GM19468 (cell line): ENCODE results near the gene ABHD2.
"Not testable (repeated sequence)": the region's sequence is repeated elsewhere in the genome, so short reads cannot be mapped to it uniquely, and the experiment has no call there.

Experiments used
- ATAC-seq: cut with Tn5 transposase; IDR thresholded peaks from one replicate; pipeline ENCODE4 v1.9.1; 2021; ENCODE audit warnings: mild to moderate bottlenecking, moderate library complexity, moderate number of reproducible peaks; ENCODE audit not compliant: unreplicated experiment; ENCODE audit errors: extremely low read depth

ABHD2 gene

GRCh38 chr15:89118481-89118989 is 30.3 kb downstream of the ABHD2 start:
- no peak for ATAC-seq

- ATAC-seq = no peak
Measured at GRCh38 chr15:89119489-89120478, 31.5 kb downstream of the ABHD2 start.

- ATAC-seq = not testable (repeated sequence)
Measured at GRCh38 chr15:89120479-89121000, 32.3 kb downstream of the ABHD2 start.

- ATAC-seq = no peak
Measured at GRCh38 chr15:89121414-89121813, 33.2 kb downstream of the ABHD2 start.

- no peak for ATAC-seq
Measured at GRCh38 chr15:89122505-89123180, 34.4 kb downstream of the ABHD2 start.

- no peak for ATAC-seq
Measured at GRCh38 chr15:89123181-89123525, 34.9 kb downstream of the ABHD2 start.

GRCh38 chr15:89125088-89125826 is 37.0 kb downstream of the ABHD2 start:
- no peak for ATAC-seq

GRCh38 chr15:89126009-89126408 is 37.8 kb downstream of the ABHD2 start:
- ATAC-seq = no peak

DNA sequence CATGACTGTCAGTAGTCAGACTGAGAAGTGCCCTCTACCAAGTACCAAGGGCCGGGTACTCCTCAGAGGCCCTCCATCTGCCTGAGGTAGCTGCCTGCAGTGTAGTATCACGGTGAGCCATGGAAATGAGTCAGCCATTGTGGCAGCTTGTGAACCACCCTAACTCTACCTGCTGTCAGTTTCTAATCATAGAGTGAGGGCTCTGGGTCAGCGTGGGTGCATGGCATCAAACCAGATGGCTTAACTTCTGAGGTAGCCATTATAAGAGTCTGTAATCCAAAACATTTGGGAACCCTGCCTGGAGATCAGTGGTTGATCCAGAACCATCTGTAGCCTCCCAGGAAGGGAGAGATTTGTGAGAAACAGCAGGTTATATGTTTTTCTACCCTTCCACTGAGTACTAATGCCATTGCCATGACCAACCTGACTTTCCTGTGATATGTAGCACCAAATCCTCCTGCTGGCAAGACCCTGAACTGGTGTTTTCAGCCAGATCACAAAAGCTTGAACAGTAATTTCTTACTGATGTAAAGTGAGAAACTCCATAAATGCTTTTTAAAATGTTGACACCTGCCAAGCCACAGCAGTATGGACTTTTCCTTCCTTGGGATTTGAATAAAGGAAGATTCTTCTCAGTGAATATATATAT is 38.9 kb downstream of the ABHD2 start:
- no peak for ATAC-seq

GRCh38 chr15:89128320-89129122 is 40.3 kb downstream of the ABHD2 start:
- ATAC-seq = no peak

DNA sequence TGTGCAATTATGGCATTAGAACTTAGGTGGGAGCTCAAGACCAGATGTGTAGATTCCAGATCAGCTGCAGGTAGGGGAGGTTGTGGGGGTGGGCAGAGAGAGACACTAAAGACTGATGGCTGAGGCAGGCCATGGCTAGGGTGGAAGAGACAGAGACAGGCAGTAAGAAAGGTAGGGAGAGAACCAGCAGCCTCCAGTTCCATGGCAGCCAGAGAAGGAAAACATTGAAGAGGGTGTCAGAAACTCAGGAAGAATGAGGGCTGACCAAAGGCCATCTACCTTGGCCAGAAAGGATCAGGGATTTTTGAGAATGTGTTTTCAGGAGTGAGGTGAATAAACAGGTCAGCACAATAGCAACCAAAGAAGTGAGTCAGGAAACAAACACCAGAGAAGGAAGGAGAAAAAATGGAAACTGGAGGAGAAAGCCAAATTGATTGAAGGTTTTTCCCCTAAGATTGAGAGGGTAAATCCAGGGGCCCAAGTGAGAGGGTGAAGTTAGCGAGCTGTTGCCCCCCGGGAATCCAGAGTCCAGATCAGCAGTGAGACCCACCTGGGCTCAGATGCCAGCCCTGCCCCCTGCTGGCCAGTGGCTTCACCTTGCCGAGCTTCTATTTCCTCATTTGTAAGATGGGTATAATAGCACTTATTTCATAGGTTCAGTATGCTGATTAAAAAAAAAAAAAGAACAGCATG is 41.0 kb downstream of the ABHD2 start:
- no peak for ATAC-seq

GRCh38 chr15:89129816-89130134 is 41.5 kb downstream of the ABHD2 start:
- no peak for ATAC-seq

- no peak for ATAC-seq
Measured at GRCh38 chr15:89130201-89130600, 41.9 kb downstream of the ABHD2 start.

- no peak for ATAC-seq
Measured at GRCh38 chr15:89131731-89132130, 43.5 kb downstream of the ABHD2 start.

- no peak for ATAC-seq
Measured at GRCh38 chr15:89132611-89133507, 44.6 kb downstream of the ABHD2 start.

DNA sequence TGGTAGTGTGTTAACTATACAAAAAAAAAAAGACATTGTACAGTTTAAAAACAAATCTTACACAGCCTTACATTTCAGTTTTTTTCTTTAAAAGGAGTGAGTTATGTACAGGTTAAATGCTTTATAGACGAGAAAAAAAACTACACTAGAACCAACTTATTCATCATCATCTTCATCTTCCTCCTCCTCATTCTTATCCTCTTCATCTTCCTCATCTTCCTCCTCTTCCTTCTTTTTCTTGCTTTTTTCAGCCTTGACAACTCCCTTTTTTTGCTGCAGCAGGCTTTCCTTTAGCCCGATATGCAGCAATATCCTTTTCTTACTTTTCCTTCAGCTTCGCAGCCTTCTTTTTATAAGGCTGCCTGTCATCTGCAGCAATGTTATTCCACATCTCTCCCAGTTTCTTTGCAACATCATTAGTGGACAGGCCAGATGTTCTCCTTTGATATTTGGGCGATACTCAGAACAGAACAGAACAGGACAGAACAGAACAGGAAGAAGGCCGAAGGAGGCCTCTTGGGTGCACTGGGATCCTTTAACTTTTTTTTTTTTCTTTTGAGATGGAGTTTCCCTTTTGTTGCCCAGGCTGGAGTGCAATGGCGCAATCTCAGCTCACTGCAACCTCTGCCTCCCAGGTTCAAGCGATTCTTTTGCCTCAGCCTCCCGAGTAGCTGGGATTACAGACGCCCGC is 47.3 kb downstream of the ABHD2 start:
- ATAC-seq = not testable (repeated sequence)
